Activated CD4-positive, alpha-beta T cell treated with anti-CD3 and anti-CD28 coated beads, Interleukin-2, amount 10 ng/mL, durations not matched to agents 7 days and 5 days (primary cell): ENCODE data around the gene BROX. TPM values are rescaled to one million over a fixed set of nuclear protein-coding genes. Genes with fewer than 3 reads are reported as not detected.

ENCODE experiments used
- total RNA-seq, 2 experiments: library from RNA; stranded (reverse); gene quantifications; one replicate each; pipeline ENCODE4 v1.2.3, GENCODE V29; 2021

The BROX gene
- total RNA-seq, 2 experiments from 2014 or later = 55.5 to 64.1 TPM

Other genes starting within 250 kb of the BROX start
- under 1 TPM; 0.10 to 0.33 TPM for gene HHIPL2, start 164.5 kb upstream of the BROX start, total RNA-seq
- gene TAF1A, start 122.6 kb upstream of the BROX start, total RNA-seq = 10 to 100 TPM in 1 of 2 experiments, 1 to 10 TPM in 1; 10.0 to 10.6 TPM
- 10 to 100 TPM; 51.1 to 67.9 TPM for gene MIA3, start 94.5 kb upstream of the BROX start, total RNA-seq
- 10 to 100 TPM; 69.7 to 81.1 TPM for gene AIDA, start 73 bp upstream of the BROX start, total RNA-seq
- gene FAM177B, start 24.6 kb downstream of the BROX start, total RNA-seq = under 1 TPM in 1 of 2 experiments, not detected in 1; 0.60 TPM
- 1 to 10 TPM; 2.3 to 2.9 TPM for gene DISP1, start 102.5 kb downstream of the BROX start, total RNA-seq